HepG2 (cell line): ENCODE data around the gene C9orf85. TPM values are rescaled to one million over a fixed set of nuclear protein-coding genes. Genes with fewer than 3 reads are reported as not detected.

Experiments
- ATAC-seq: fragments of 200-7000 bp; cut with Tn5 transposase; 3 replicates; pipeline ENCODE4 v1.9.1; 2020; ENCODE audit warnings: mild to moderate bottlenecking, moderate library complexity
- BruUV-seq: library from RNA; stranded (reverse); fragments of 400-500 nt; replicated peaks from 2 replicates; lab custom pipeline; 2021; lab: Mats Ljungman, UMichigan
- CTCF ChIA-PET: fragments of 300-600 bp; formaldehyde crosslinking; extraction: SDS; loops from one replicate; lab custom pipeline; 2021; ENCODE audit warnings: low total read pairs, inconsistent platforms, low intra/inter-chr PET ratio; lab: Yijun Ruan, JAX
- POLR2A ChIA-PET: fragments of 350-600 bp; sonication (Branson Sonifier 250); formaldehyde crosslinking; loops from one replicate; lab custom pipeline; 2020; ENCODE audit warnings: antibody characterized with exemption, inconsistent platforms; lab: Yijun Ruan, JAX
- DNase-seq: peaks from one replicate; pipeline ENCODE4 v3.0.0-alpha.2; 2015; ENCODE audit warnings: low spot score
- FAIRE-seq: peaks from 3 replicates; lab custom pipeline; 2011; peaks lifted over from hg19 to GRCh38; lab: Jason Lieb, UNC
- H2AFZ ChIP-seq: one replicate; pipeline ENCODE4 v1.6.1; 2011; ENCODE audit warnings: low read length, inconsistent platforms
- H3K27ac ChIP-seq: fragments of 300-600 bp; 3 replicates; pipeline ENCODE4 v1.8.0; 2011; ENCODE audit warnings: mixed run types, mild to moderate bottlenecking, mixed read lengths, low read length, inconsistent platforms; ENCODE audit not compliant: insufficient read depth; ENCODE audit errors: extremely low read length
- H3K27me3 ChIP-seq, 2 experiments: fragments of 200-600 bp in 1 of 2; 2 replicates in 1 of 2; 3 replicates in 1 of 2; pipeline versions ENCODE4 v1.6.0 to v1.8.0; 2011; ENCODE audit warnings: low read length in 2 of 2, mild to moderate bottlenecking in 2 of 2, moderate library complexity in 2 of 2, inconsistent platforms in 1 of 2; ENCODE audit not compliant: insufficient read depth in 2 of 2, control insufficient read depth in 1 of 2
- H3K36me3 ChIP-seq, 2 experiments: fragments of 200-600 bp in 1 of 2; replicated peaks in 1 of 2; 2 replicates in 1 of 2; 3 replicates in 1 of 2; pipeline versions ENCODE4 v1.5.1 to v1.8.0; 2011; ENCODE audit warnings: low read length in 2 of 2, inconsistent platforms in 1 of 2; ENCODE audit not compliant: insufficient read depth in 2 of 2, control insufficient read depth in 1 of 2
- H3K4me1 ChIP-seq: 2 replicates; pipeline ENCODE4 v1.5.1; 2012; ENCODE audit warnings: low read length, inconsistent platforms; ENCODE audit not compliant: insufficient read depth
- H3K4me2 ChIP-seq: 2 replicates; pipeline ENCODE4 v1.6.0; 2011; ENCODE audit warnings: low read depth, low read length, inconsistent platforms
- H3K4me3 ChIP-seq, 3 experiments: fragments of 200-600 bp in 1 of 3; sonication (generic), shearing (Covaris generic) in 1 of 3; replicated peaks in 1 of 3; 2 replicates each; pipeline ENCODE4 v1.5.1; 2011 to 2016; ENCODE audit warnings: low read length in 3 of 3, inconsistent platforms in 2 of 3, low read depth in 2 of 3, mild to moderate bottlenecking in 2 of 3, control low read depth in 1 of 3, mixed read lengths in 1 of 3; ENCODE audit not compliant: insufficient read depth in 1 of 3
- H3K79me2 ChIP-seq: one replicate; pipeline ENCODE4 v1.6.1; 2011; ENCODE audit warnings: low read length, inconsistent platforms; ENCODE audit not compliant: insufficient read depth
- H3K9ac ChIP-seq: 2 replicates; pipeline ENCODE4 v1.6.0; 2011; ENCODE audit warnings: mild to moderate bottlenecking, low read depth, low read length, inconsistent platforms; ENCODE audit not compliant: insufficient read depth
- H3K9me3 ChIP-seq: 2 replicates; pipeline ENCODE4 v1.5.1; 2012; ENCODE audit warnings: mild to moderate bottlenecking, low read length
- H4K20me1 ChIP-seq: 2 replicates; pipeline ENCODE4 v1.6.0; 2011; ENCODE audit warnings: inconsistent platforms, mild to moderate bottlenecking, low read length, moderate library complexity; ENCODE audit not compliant: insufficient read depth
- CHD4 ChIP-seq: fragments of 200-600 bp; sonication (generic); IDR thresholded peaks from 2 replicates; pipeline ENCODE4 v1.7.0; 2017; ENCODE audit warnings: mild to moderate bottlenecking, low read length, borderline replicate concordance
- DMAP1 ChIP-seq: IDR thresholded peaks from 2 replicates; pipeline ENCODE4 v1.6.1; 2016
- HDAC2 ChIP-seq: sonication (generic); formaldehyde crosslinking; IDR thresholded peaks from 2 replicates; pipeline ENCODE4 v1.4.0; 2020; ENCODE audit warnings: missing genetic modification reagents
- NFRKB ChIP-seq: fragments of 450-650 bp; IDR thresholded peaks from 2 replicates; pipeline ENCODE4 v1.6.1; 2017
- PCBP1 ChIP-seq: fragments of 200-400 bp; formaldehyde crosslinking; IDR thresholded peaks from 2 replicates; pipeline ENCODE4 v1.6.1; 2017; ENCODE audit warnings: mild to moderate bottlenecking, low read depth, low read length, borderline replicate concordance
- PRPF4 ChIP-seq: fragments of 200-400 bp; formaldehyde crosslinking; IDR thresholded peaks from 2 replicates; pipeline ENCODE4 v1.6.1; 2016; ENCODE audit warnings: low read length, low read depth; ENCODE audit not compliant: poor library complexity, severe bottlenecking
- ZNF207 ChIP-seq: fragments of 450-650 bp; IDR thresholded peaks from 2 replicates; pipeline ENCODE4 v1.6.1; 2016; ENCODE audit warnings: antibody characterized with exemption, borderline replicate concordance
- ZNF232 ChIP-seq: sonication (generic); formaldehyde crosslinking; IDR thresholded peaks from 2 replicates; pipeline ENCODE4 v1.4.0; 2020; ENCODE audit warnings: missing genetic modification reagents, borderline replicate concordance
- ZNF468 ChIP-seq: sonication (generic); formaldehyde crosslinking; IDR thresholded peaks from 2 replicates; pipeline ENCODE4 v1.8.0; 2022; ENCODE audit warnings: mild to moderate bottlenecking, moderate library complexity, missing genetic modification reagents
- ZNF557 ChIP-seq: sonication (generic); formaldehyde crosslinking; IDR thresholded peaks from 2 replicates; pipeline ENCODE4 v1.4.0; 2020; ENCODE audit warnings: missing genetic modification reagents
- ZNF616 ChIP-seq: sonication (generic); formaldehyde crosslinking; IDR thresholded peaks from 2 replicates; pipeline ENCODE4 v1.5.0; 2020; ENCODE audit warnings: low read depth, mild to moderate bottlenecking, missing genetic modification reagents
- ZNF879 ChIP-seq: sonication (generic); formaldehyde crosslinking; IDR thresholded peaks from 2 replicates; pipeline ENCODE4 v1.8.1; 2023; ENCODE audit warnings: missing genetic modification reagents
- WGBS: methylation state at CpG from one replicate; pipeline ENCODE4 v1.1.6; 2017; ENCODE audit warnings: low lambda C conversion rate; 5-methylcytosine and 5-hydroxymethylcytosine counted together
- in situ Hi-C: cut with HindIII; loops from 2 replicates; pipeline ENCODE4 v1.10.0; 2017; ENCODE audit warnings: low pct_unique_long_range_greater_than_20kb; ENCODE audit not compliant: extremely low pct_ligation_motif_present
- intact Hi-C: fragments of 100-400 bp; cut with micrococcal nuclease; formaldehyde crosslinking; loops from one replicate; pipeline ENCODE4 v1.10.0; 2022; ENCODE audit not compliant: unreplicated experiment
- polyA plus RNA-seq, 8 experiments: library from polyadenylated mRNA; depleted of rRNA in 3 of 8; stranded (reverse) in 7 of 8; unstranded in 1 of 8; fragments of >200 nt; fragmentation: Illumina TruSeq in 4 of 8; extraction: Trizol in 4 of 8; gene quantifications; 2 replicates each; pipeline versions ENCODE4 v1.2.1 to v1.2.3, GENCODE V29; 2011 to 2016; ENCODE audit warnings: low read depth in 4 of 8, missing spikeins in 1 of 8, mixed read lengths in 1 of 8; ENCODE audit not compliant: insufficient read depth in 1 of 8
- total RNA-seq, 5 experiments: library from RNA; depleted of rRNA; stranded (reverse); fragments of >200 nt; fragmentation: Illumina TruSeq; extraction: Trizol; gene quantifications; 2 replicates each; pipeline ENCODE4 v1.2.3, GENCODE V29; 2016; ENCODE audit warnings: low read depth in 1 of 5
- TF ChIP-seq, protein P1 (sequence below): IDR thresholded peaks from 2 replicates; pipeline ENCODE4 v1.6.1; 2016
- TF ChIP-seq, protein P2 (sequence below): sonication (generic); formaldehyde crosslinking; conservative IDR thresholded peaks from 2 replicates; pipeline ENCODE4 v1.8.0; 2022; ENCODE audit warnings: mild to moderate bottlenecking, moderate library complexity, missing genetic modification reagents
- TF ChIP-seq, protein P3 (sequence below): sonication (generic); formaldehyde crosslinking; conservative IDR thresholded peaks from 2 replicates; pipeline ENCODE4 v1.4.0; 2020; ENCODE audit warnings: missing genetic modification reagents
- TF ChIP-seq, protein P4 (sequence below): sonication (generic); formaldehyde crosslinking; IDR thresholded peaks from 2 replicates; pipeline ENCODE4 v1.9.0; 2022; ENCODE audit warnings: missing genetic modification reagents, mild to moderate bottlenecking, borderline replicate concordance
- TF ChIP-seq, protein P5 (sequence below): IDR thresholded peaks from 2 replicates; pipeline ENCODE4 v1.6.1; 2016

The C9orf85 gene
- total and polyA plus RNA-seq, 2 of the 13 experiments (the other 11 are each of a cell fraction or from before 2014, with no cell fraction given), result 9.9 to 13.9 TPM

DNA sequence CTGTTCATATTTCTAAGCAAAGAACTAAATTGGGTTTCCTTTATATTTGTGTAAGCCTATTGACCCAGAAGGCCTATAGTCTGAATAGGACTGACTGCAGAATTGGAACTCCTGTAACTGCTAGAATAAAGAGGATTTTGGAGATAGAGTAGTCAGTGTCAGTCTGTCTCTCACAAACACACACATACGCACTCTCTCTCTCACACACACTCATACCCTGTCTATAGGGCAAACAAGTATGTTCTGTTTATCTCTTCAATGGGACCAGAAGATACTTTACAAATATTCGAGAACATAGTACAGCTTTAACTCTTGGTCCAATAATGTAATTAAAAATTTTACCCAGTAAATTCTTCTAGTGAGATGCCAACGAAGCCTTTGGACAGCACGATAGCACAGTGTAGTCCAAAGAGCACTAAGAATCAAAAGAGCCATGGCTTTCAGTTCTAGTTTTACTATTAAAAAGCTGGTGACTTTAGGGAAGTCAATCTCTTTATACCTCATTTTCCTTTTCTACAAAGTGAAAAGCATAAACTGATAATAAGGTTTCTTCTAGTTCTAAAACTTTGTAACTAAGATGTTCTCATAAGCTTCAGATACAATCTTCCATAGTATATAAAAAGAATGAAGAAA is 19.8 kb upstream of the C9orf85 start:
- POLR2A ChIA-PET, result no interaction called here
- Histone ChIP-seq H3K9ac (no peak overlapping the region), H3K27me3 (no peaks in the 10 kb centered on the region), H3K9me3 (no peaks in the 10 kb centered on the region), H3K27ac (no peak overlapping the region), H2AFZ (no peak overlapping the region), H3K79me2 (peaks cover 88% of the 10 kb centered on the region), H3K4me2 (no peak overlapping the region), H3K36me3 (peaks cover 0 to 2% of the 10 kb centered on the region in 2 experiments; a peak in 2 of 5 replicates), H4K20me1 (peaks cover 7% of the 10 kb centered on the region; the same call in 1 of the 2 replicates), H3K4me3 (no peak overlapping the region), H3K4me1 (peaks cover 40% of the 10 kb centered on the region)
- WGBS, result 94% methylated on average over 4 of the region's 4 CpGs
- CTCF ChIA-PET, result no interaction called here
- DNase-seq (no peak), ATAC-seq (no peak), FAIRE-seq (no peak)
- in situ Hi-C loops, result no loop called here
- no TSS peak for BruUV-seq
- intact Hi-C loops, result no loop called here
- no peak for TF ChIP-seq ZNF879 (CRISPR knock-in tag)
- no peak for TF ChIP-seq ZNF232 (CRISPR knock-in tag)
- TF ChIP-seq, protein P1, sequence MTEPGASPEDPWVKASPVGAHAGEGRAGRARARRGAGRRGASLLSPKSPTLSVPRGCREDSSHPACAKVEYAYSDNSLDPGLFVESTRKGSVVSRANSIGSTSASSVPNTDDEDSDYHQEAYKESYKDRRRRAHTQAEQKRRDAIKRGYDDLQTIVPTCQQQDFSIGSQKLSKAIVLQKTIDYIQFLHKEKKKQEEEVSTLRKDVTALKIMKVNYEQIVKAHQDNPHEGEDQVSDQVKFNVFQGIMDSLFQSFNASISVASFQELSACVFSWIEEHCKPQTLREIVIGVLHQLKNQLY, result no peak
- no peak for TF ChIP-seq DMAP1 (CRISPR knock-in tag)
- TF ChIP-seq ZNF616 (CRISPR knock-in tag), result no peak
- no peak for TF ChIP-seq ZNF207
- TF ChIP-seq ZNF557, result no peak
- TF ChIP-seq, protein P2, sequence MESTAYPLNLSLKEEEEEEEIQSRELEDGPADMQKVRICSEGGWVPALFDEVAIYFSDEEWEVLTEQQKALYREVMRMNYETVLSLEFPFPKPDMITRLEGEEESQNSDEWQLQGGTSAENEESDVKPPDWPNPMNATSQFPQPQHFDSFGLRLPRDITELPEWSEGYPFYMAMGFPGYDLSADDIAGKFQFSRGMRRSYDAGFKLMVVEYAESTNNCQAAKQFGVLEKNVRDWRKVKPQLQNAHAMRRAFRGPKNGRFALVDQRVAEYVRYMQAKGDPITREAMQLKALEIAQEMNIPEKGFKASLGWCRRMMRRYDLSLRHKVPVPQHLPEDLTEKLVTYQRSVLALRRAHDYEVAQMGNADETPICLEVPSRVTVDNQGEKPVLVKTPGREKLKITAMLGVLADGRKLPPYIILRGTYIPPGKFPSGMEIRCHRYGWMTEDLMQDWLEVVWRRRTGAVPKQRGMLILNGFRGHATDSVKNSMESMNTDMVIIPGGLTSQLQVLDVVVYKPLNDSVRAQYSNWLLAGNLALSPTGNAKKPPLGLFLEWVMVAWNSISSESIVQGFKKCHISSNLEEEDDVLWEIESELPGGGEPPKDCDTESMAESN, result no peak
- no peak for TF ChIP-seq PCBP1
- TF ChIP-seq ZNF468 (CRISPR knock-in tag), result no peak
- no peak for TF ChIP-seq NFRKB
- TF ChIP-seq, protein P3, sequence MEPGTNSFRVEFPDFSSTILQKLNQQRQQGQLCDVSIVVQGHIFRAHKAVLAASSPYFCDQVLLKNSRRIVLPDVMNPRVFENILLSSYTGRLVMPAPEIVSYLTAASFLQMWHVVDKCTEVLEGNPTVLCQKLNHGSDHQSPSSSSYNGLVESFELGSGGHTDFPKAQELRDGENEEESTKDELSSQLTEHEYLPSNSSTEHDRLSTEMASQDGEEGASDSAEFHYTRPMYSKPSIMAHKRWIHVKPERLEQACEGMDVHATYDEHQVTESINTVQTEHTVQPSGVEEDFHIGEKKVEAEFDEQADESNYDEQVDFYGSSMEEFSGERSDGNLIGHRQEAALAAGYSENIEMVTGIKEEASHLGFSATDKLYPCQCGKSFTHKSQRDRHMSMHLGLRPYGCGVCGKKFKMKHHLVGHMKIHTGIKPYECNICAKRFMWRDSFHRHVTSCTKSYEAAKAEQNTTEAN (CRISPR knock-in tag), result no peak
- TF ChIP-seq PRPF4, result no peak
- TF ChIP-seq, protein P4, sequence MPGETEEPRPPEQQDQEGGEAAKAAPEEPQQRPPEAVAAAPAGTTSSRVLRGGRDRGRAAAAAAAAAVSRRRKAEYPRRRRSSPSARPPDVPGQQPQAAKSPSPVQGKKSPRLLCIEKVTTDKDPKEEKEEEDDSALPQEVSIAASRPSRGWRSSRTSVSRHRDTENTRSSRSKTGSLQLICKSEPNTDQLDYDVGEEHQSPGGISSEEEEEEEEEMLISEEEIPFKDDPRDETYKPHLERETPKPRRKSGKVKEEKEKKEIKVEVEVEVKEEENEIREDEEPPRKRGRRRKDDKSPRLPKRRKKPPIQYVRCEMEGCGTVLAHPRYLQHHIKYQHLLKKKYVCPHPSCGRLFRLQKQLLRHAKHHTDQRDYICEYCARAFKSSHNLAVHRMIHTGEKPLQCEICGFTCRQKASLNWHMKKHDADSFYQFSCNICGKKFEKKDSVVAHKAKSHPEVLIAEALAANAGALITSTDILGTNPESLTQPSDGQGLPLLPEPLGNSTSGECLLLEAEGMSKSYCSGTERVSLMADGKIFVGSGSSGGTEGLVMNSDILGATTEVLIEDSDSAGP (CRISPR knock-in tag), result no peak
- no peak for TF ChIP-seq HDAC2
- TF ChIP-seq, protein P5, sequence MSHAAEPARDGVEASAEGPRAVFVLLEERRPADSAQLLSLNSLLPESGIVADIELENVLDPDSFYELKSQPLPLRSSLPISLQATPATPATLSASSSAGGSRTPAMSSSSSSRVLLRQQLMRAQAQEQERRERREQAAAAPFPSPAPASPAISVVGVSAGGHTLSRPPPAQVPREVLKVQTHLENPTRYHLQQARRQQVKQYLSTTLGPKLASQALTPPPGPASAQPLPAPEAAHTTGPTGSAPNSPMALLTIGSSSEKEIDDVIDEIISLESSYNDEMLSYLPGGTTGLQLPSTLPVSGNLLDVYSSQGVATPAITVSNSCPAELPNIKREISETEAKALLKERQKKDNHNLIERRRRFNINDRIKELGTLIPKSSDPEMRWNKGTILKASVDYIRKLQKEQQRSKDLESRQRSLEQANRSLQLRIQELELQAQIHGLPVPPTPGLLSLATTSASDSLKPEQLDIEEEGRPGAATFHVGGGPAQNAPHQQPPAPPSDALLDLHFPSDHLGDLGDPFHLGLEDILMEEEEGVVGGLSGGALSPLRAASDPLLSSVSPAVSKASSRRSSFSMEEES, result no peak
- no peak for TF ChIP-seq CHD4
